ENCODE results near the gene KISS1. TPM values are rescaled to one million over a fixed set of nuclear protein-coding genes. Genes with fewer than 3 reads are reported as not detected.
"Not testable (repeated sequence)": the region's sequence is repeated elsewhere in the genome, so short reads cannot be mapped to it uniquely, and the experiment has no call there.

KISS1 gene
- under 1 TPM in 1 of 3 donors, not detected in 2; 0.47 TPM for polyA plus RNA-seq

- WGBS, 3 donors = 55 to 64% (median 64%) methylated on average over 18 of the region's 18 CpGs
- H3K27ac ChIP-seq (ENCODE audit: low read depth, low read length) = no peak within 1 kb of the TSS
Observed at GRCh38 chr1:204196068-204196795, at the start of gene KISS1. KISS1 (minus strand) TSS chr1:204196491; CDS start chr1:204192876, 3,615 bp downstream.

GRCh38 chr1:204242920-204243319, 46.6 kb upstream of the KISS1 start:
- H3K27ac ChIP-seq (ENCODE audit: low read depth, low read length) = no peak overlapping the region
- WGBS, 3 donors = 91 to 93% (median 92%) methylated on average over 10 of the region's 10 CpGs

- 95 to 98% (median 96%) methylated on average over 5 of the region's 5 CpGs for WGBS, 3 donors
- no peak overlapping the region for H3K27ac ChIP-seq (ENCODE audit: low read depth, low read length)
Observed at GRCh38 chr1:204241914-204242313, 45.6 kb upstream of the KISS1 start.

GRCh38 chr1:204241050-204241449, 44.8 kb upstream of the KISS1 start:
- no peak overlapping the region for H3K27ac ChIP-seq (ENCODE audit: low read depth, low read length)
- 56 to 65% (median 63%) methylated on average over 2 of the region's 2 CpGs for WGBS, 3 donors

DNA sequence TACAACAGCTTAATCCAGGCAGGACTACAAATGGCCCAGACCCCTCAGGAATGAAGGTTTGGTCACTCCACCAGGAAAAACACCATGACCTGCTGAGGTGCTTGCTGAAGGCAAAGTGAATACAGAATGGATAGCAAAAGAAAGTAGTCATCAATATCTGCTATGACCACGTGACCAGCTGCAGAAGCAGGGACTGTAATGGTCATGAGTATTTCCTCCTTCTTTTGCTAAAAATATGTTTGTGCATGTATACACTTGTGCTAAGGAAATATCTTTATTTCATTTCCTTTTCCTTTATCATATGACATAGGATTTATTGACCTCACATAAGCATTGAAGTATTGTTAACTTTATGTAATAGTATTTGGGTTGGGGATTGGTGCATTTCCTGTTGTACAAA, 43.9 kb upstream of the KISS1 start:
- no peak overlapping the region for H3K27ac ChIP-seq (ENCODE audit: low read depth, low read length)
- WGBS, 3 donors = 70 to 85% (median 72%) methylated on average over 1 of the region's 1 CpG

GRCh38 chr1:204239401-204239800, 43.1 kb upstream of the KISS1 start:
- WGBS, 3 donors = 83 to 90% (median 88%) methylated on average over 3 of the region's 3 CpGs
- not testable (repeated sequence) for H3K27ac ChIP-seq (ENCODE audit: low read depth, low read length)

DNA sequence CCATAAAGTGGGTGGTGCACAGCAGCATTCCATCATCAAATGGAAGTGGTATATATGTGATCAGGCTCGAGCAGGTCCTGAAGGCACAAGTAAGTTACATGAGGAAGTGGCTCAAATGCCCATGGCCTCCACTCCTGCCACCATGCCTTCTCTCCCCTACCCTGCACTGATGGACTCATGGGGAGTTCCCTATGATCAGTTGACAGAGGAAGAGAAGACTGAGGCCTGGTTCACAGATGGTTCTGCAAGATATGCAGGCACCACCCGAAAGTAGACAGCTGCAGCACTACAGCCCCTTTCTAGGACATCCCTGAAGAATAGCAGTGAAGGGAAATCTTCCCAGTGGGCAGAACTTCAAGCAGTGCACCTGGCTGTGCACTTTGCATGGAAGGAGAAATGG, 42.2 kb upstream of the KISS1 start:
- 84 to 98% (median 93%) methylated on average over 2 of the region's 2 CpGs for WGBS, 3 donors
- H3K27ac ChIP-seq (ENCODE audit: low read depth, low read length) = not testable (repeated sequence)

DNA sequence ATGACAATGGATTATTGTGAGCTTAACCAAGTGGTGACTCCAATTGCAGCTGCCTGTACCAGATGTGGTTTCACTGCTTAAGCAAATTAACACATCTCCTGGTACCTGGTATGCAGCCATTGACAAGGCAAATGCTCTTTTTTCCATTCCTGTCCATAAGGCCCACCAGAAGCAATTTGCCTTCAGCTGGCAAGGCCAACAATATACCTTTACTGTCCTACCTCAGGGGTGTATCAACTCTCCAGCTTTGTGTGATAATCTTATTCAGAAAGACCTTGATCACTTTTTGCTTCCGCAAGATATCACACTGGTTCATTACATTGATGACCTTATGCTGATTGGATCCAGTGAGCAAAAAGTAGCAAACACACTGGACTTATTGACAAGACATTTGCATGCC, 41.2 kb upstream of the KISS1 start:
- 96 to 100% (median 100%) methylated on average over 1 of the region's 1 CpG for whole genome bisulfite sequencing, 3 donors
- not testable (repeated sequence) for H3K27ac ChIP-seq (ENCODE audit: low read depth, low read length)

DNA sequence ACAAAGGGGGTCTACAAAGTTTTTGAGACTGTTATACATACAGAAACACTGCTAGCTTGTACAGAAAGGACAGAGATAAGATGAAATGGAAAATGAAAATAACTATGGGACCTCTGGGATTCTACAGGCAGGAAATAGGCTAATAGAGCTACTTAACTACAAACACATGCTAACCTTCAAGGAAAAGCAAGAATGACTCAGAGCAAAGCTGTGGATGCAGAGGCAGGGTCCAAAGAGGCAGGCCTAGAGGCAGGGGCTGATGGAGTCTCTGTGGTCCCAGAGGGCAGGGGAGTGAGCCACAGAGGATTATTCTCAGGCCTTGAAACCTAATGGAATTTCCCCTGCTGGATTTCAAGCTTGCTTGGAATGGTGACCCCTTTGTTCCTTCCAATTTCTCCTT, 36.2 kb upstream of the KISS1 start:
- no peak overlapping the region for H3K27ac ChIP-seq (ENCODE audit: low read depth, low read length)

DNA sequence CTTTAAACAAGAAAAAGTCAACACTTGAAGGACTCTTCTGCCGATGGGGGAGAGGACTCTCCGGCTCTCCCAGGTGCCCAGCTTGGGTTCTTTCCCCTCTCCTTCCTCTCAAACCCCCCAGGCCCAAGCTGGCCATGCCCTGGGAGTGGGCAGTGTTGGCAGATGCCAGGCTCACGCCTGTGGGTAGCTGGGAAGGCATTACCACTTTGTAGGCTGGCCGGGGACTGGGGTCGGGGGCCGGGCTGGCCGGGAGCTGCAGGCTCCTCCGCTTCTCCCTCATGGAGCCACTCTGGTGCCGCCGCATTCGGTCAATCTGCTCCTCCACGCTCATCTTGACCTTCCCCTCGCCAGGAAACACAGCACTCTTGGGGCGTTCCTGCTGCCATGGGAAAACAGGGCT, 33.9 kb upstream of the KISS1 start:
- WGBS, 3 donors = 91 to 97% (median 95%) methylated on average over 14 of the region's 14 CpGs
- no peak overlapping the region for H3K27ac ChIP-seq (ENCODE audit: low read depth, low read length)

DNA sequence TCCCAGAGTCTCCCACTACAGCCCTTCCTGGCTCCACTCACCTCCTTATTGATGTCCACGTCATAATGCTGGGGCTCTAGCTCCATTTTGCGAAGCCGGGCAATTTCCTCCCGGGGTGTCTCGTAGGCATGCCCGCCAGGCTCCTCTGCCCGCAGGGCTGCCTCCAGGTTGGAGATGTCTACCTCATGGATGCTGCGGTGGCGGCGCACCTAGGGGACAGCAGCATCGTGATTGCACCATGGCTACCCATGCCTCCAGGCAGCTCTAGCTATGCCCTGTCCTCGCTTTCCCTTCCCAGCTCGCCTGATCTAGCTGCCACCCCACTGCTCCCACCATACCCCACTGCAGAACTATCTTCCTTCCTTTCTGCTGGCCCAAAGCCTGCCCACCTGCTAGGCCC, 32.6 kb upstream of the KISS1 start:
- 96 to 97% (median 97%) methylated on average over 13 of the region's 13 CpGs for WGBS, 3 donors
- H3K27ac ChIP-seq (ENCODE audit: low read depth, low read length) = no peak overlapping the region

DNA sequence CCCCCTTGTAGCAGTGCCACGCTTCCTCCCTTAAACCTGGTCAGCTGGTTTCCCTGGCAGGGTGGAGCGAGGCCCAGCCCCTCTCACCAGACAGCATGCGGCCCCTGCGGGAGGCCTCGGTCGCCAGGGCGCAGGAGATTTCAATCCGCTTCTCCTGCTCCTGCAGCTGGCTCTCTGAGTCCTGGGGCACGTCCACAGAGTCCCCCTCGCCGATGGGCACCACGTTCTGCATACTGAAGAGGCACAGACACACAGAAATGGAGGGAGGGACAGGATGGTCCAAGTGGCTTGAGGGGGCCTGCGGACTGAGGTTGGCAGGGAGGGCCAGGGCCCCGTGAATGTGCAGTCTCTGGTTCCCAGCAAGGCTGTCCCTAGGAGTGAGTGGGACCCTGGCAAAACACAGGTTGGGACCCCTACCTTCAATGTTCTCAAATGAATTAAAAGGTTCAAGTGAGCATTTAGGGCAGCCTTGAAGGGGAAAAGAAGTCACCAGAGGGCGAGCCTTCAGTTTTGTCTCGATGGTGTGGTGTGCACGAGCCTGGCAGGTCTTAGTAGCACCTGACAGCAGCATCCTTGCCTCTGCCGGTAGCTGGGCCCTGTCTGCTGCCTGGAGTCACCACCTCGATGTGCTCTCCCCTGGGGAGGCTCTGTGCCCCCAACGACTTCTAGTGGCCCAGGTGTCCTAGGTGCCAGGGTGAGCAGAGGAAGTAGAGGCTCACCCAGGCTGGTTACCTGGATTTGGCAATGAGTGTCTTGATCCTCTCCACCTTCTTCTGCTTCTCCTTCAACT, 31.9 kb upstream of the KISS1 start:
- WGBS, 3 donors = 84 to 91% (median 89%) methylated on average over 20 of the region's 20 CpGs
- H3K27ac ChIP-seq (ENCODE audit: low read depth, low read length) = no peak overlapping the region

DNA sequence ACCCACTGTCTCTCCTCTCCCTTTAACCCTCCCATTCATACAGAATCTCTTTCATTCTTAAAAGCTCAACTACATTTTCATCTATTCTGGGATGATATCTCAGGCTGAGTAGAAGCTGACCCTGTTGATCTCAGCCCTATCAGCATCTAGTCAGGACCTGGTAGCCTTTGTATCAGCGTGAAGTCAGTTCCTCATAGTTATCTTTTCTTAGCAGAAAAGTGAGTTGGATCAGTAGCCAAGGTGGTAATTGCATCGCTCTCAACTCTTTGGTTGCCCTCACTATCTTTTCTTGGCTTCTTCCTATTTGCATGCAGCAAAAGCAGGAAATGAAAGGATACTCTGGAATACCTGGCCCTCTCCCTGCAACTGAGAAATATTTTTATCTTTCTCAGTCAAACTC, 31.1 kb upstream of the KISS1 start:
- no peak overlapping the region for H3K27ac ChIP-seq (ENCODE audit: low read depth, low read length)
- 90 to 96% (median 94%) methylated on average over 2 of the region's 2 CpGs for WGBS, 3 donors

GRCh38 chr1:204225841-204226735, 29.8 kb upstream of the KISS1 start:
- 80 to 90% (median 81%) methylated on average over 16 of the region's 16 CpGs for WGBS, 3 donors
- no peak overlapping the region for H3K27ac ChIP-seq (ENCODE audit: low read depth, low read length)

- H3K27ac ChIP-seq (ENCODE audit: low read depth, low read length) = no peak overlapping the region
- 84 to 85% (median 84%) methylated on average over 8 of the region's 8 CpGs for WGBS, 3 donors
Observed at GRCh38 chr1:204224655-204225054, 28.4 kb upstream of the KISS1 start.

GRCh38 chr1:204223129-204223860, 27.0 kb upstream of the KISS1 start:
- H3K27ac ChIP-seq (ENCODE audit: low read depth, low read length) = no peak overlapping the region
- 84 to 89% (median 87%) methylated on average over 17 of the region's 17 CpGs for WGBS, 3 donors

DNA sequence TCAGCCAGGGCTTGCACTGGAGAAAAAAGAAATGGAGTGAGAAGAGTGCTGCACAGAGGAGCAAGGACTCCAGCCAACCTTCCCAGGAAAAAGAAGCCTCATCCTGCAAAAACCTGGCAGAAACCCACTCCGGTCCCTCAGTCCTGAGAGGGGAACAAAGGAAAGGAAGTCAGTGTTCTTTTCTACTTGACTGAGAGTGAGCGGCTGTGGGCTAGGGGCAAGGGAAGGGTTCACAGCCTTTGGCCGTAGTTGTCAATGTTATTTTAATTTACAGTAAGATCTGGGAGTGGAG, 26.4 kb upstream of the KISS1 start:
- no peak overlapping the region for H3K27ac ChIP-seq (ENCODE audit: low read depth, low read length)
- WGBS, 3 donors = 64 to 91% (median 74%) methylated on average over 3 of the region's 3 CpGs

DNA sequence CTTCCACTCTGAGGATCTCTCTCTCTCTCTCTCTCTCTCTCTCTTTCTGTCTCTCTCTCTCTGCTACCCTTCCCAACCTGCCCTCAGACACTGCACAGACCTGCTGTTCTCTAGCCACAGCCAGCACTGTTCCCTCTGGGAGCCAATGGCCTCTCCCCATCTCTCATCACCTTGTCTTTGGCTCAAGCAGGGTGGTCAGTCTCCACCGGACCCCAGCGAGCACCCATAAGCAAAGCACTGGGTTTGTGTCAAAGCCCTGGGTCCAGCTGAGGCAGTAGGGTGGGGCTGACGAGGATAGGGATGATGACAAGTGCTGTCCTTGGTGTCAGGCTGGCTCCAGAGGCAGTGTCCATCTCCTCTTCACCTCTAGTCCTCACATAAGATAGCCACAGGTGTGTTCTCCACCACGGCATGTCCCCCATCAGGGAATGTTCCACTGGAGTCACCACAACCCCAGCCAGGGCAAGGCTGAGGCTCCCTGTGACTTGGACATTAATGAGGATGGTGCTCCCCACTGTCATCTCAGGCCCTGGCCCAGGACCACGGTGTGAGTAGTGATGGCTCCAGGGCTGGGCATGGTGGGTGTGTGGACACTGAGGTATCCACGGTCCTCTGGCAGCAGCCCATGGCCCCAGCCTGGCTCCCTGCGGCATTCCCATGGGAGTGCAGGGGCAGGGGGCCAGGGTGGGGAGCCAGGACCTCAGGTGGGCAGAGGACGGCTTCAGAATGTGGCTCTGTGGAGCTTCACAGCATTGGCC, 25.9 kb upstream of the KISS1 start:
- H3K27ac ChIP-seq (ENCODE audit: low read depth, low read length) = no peak overlapping the region
- 79 to 91% (median 84%) methylated on average over 8 of the region's 8 CpGs for WGBS, 3 donors
